ENCODE measurements around the gene NODAL. TPM values are rescaled to one million over a fixed set of nuclear protein-coding genes. Genes with fewer than 3 reads are reported as not detected.
"Not testable (repeated sequence)": the region's sequence is repeated elsewhere in the genome, so short reads cannot be mapped to it uniquely, and the experiment has no call there.

Gene NODAL
- not detected in 2 replicates for total RNA-seq (2014; rRNA removed)
- not detected for polyA plus RNA-seq (2012)

GRCh38 chr10:70441161-70441894 lies at the start of gene NODAL:
NODAL (minus strand) TSS chr10:70441681; CDS start chr10:70441667, 14 bp downstream.
- no peak for DNase-seq (ENCODE audit: low read depth)

GRCh38 chr10:70490142-70490541 lies 48.7 kb upstream of the NODAL start:
- DNase-seq (ENCODE audit: low read depth): no peak

GRCh38 chr10:70487824-70488223 lies 46.3 kb upstream of the NODAL start:
- DNase-seq (ENCODE audit: low read depth): no peak

GRCh38 chr10:70483872-70484271 lies 42.4 kb upstream of the NODAL start:
- DNase-seq (ENCODE audit: low read depth): not testable (repeated sequence)

- no peak for DNase-seq (ENCODE audit: low read depth)
Measured at GRCh38 chr10:70482982-70483760, 41.7 kb upstream of the NODAL start.

- no peak for DNase-seq (ENCODE audit: low read depth)
Measured at GRCh38 chr10:70481831-70482530, 40.5 kb upstream of the NODAL start.

GRCh38 chr10:70481105-70481504 lies 39.6 kb upstream of the NODAL start:
- no peak for DNase-seq (ENCODE audit: low read depth)

GRCh38 chr10:70480239-70480861 lies 38.9 kb upstream of the NODAL start:
- DNase-seq (ENCODE audit: low read depth): no peak

GRCh38 chr10:70479626-70480238 lies 38.3 kb upstream of the NODAL start:
- no peak for DNase-seq (ENCODE audit: low read depth)

- no peak for DNase-seq (ENCODE audit: low read depth)
Measured at GRCh38 chr10:70479165-70479581, 37.7 kb upstream of the NODAL start.

GRCh38 chr10:70478191-70479164 lies 37.0 kb upstream of the NODAL start, which contains the start of gene PALD1:
PALD1 (plus strand) TSS chr10:70478767; CDS start chr10:70525952, 47,185 bp downstream.
- no peak for DNase-seq (ENCODE audit: low read depth)

GRCh38 chr10:70477661-70478162 lies 36.2 kb upstream of the NODAL start:
- no peak for DNase-seq (ENCODE audit: low read depth)

- DNase-seq (ENCODE audit: low read depth): no peak
Measured at GRCh38 chr10:70476249-70477035, 35.0 kb upstream of the NODAL start.

GRCh38 chr10:70475661-70476060 lies 34.2 kb upstream of the NODAL start:
- DNase-seq (ENCODE audit: low read depth): no peak

- peak; percentile 26 for DNase-seq (ENCODE audit: low read depth)
Measured at GRCh38 chr10:70474780-70475179, 33.3 kb upstream of the NODAL start.

- no peak for DNase-seq (ENCODE audit: low read depth)
Measured at GRCh38 chr10:70472799-70473454, 31.4 kb upstream of the NODAL start.

GRCh38 chr10:70466951-70467350 lies 25.5 kb upstream of the NODAL start:
- DNase-seq (ENCODE audit: low read depth): no peak

GRCh38 chr10:70465832-70466231 lies 24.4 kb upstream of the NODAL start:
- DNase-seq (ENCODE audit: low read depth): no peak
